ENCODE data around the gene AQP10. TPM values are rescaled to one million over a fixed set of nuclear protein-coding genes. Genes with fewer than 3 reads are reported as not detected.

Gene AQP10
- total and polyA plus RNA-seq, 2 of the 4 experiments (the other 2 are of a cell fraction), result not detected

GRCh38 chr1:154347961-154348360 is 27.1 kb downstream of the AQP10 start:
- H3K18ac ChIP-seq (ENCODE audit: low read depth, low read length), result no peak overlapping the region
- no peak for ATAC-seq (ENCODE audit: low read depth)
- H3K27me3 ChIP-seq (ENCODE audit: control insufficient read depth, insufficient read depth, low read length), result no peaks in the 10 kb centered on the region
- no peak overlapping the region for H3K4me2 ChIP-seq (ENCODE audit: low read depth, low read length)
- H4K8ac ChIP-seq (ENCODE audit: low read depth in 2 of 2, low read length in 2 of 2), result no peak overlapping the region
- no peak overlapping the region for H4K5ac ChIP-seq (ENCODE audit: low read depth, low read length)
- no peak overlapping the region for H2AK9ac ChIP-seq (replicated peaks; ENCODE audit: low read depth, low read length, poor library complexity)
- no TSS peak for BruUV-seq (replicated peaks)
- ChIA-PET CTCF (interaction anchor here (0.6 kb wide), 1 partner anchor 13 kb away, joined by 3 read pairs; no protein-coding TSS in a partner anchor), POLR2A (ENCODE audit: unreplicated experiment) (no interaction called here)
- dilution Hi-C loops (cut with HindIII; ENCODE audit: low sequenced_read_pairs, unreplicated experiment) (no loop called here), in situ Hi-C loops (cut with MboI; ENCODE audit: low sequenced_read_pairs) (no loop called here), intact Hi-C loops (cut with micrococcal nuclease) (no loop called here)
- no peak overlapping the region for H3K23ac ChIP-seq (ENCODE audit: low read depth, low read length)
- no peaks in the 10 kb centered on the region for H3K9me3 ChIP-seq (ENCODE audit: control insufficient read depth, insufficient read depth, low read length)
- 80% methylated on average over 1 of the region's 3 CpGs; no CpG with 5 or more reads in 1 of the 2 experiments for WGBS, 2 experiments (ENCODE audit: extremely low coverage in 2 of 2, insufficient read length in 1 of 2)
- H3K79me1 ChIP-seq (ENCODE audit: low read depth in 1 of 2, low read length in 2 of 2), result peaks cover 3 to 15% of the 10 kb centered on the region in 2 experiments; a peak in 1 of 4 replicates
- H3K4me1 ChIP-seq (ENCODE audit: control insufficient read depth, insufficient read depth, low read length), result peaks cover 5% of the 10 kb centered on the region; the same call in 1 of the 2 replicates
- no peak for DNase-seq
- H3K27ac ChIP-seq (ENCODE audit: insufficient read depth, low read length), result no peak overlapping the region
- H2BK15ac ChIP-seq (ENCODE audit: low read depth, low read length), result no peak overlapping the region
- H2BK20ac ChIP-seq (ENCODE audit: low read depth, low read length), result no peak overlapping the region
- no peak overlapping the region for H4K91ac ChIP-seq (ENCODE audit: insufficient read depth, low read depth, low read length)
- no peak overlapping the region for H3K56ac ChIP-seq (ENCODE audit: extremely low read depth, insufficient read depth, low read length)
- no peak overlapping the region for H3K9ac ChIP-seq (ENCODE audit: low read depth, low read length)
- no peak overlapping the region for H3K14ac ChIP-seq (replicated peaks; ENCODE audit: low read depth, low read length)
- H2BK5ac ChIP-seq (ENCODE audit: low read depth, low read length, poor library complexity, severe bottlenecking), result no peak overlapping the region
- H3K36me3 ChIP-seq (ENCODE audit: control insufficient read depth, insufficient read depth, low read length), result peaks cover 58% of the 10 kb centered on the region
- H3K9me1 ChIP-seq (ENCODE audit: insufficient read depth, low read length), result peaks cover 5% of the 10 kb centered on the region; the same call in 1 of the 2 replicates
- no peak overlapping the region for H2AK5ac ChIP-seq (ENCODE audit: low read depth, low read length)
- peaks cover 13% of the 10 kb centered on the region; the same call in 1 of the 2 replicates for H4K20me1 ChIP-seq (ENCODE audit: insufficient read depth, low read length)
- H2BK120ac ChIP-seq (ENCODE audit: low read depth, low read length), result no peak overlapping the region
- no peak overlapping the region for H2AFZ ChIP-seq (replicated peaks; ENCODE audit: low read length, poor library complexity)
- H3K4ac ChIP-seq (ENCODE audit: low read depth, low read length), result no peak overlapping the region
- H3K4me3 ChIP-seq (ENCODE audit: insufficient read depth, low read depth, low read length), result no peak overlapping the region
- TF ChIP-seq CTCF (conservative IDR thresholded peaks at IDR 0.05; ENCODE audit: low read depth, low read length) (no peak), MXI1 (IDR thresholded peaks at IDR 0.05; ENCODE audit: borderline replicate concordance, low read depth, low read length) (no peak), USF2 (IDR thresholded peaks at IDR 0.05; ENCODE audit: low read depth, low read length) (no peak), CHD1 (IDR thresholded peaks at IDR 0.05; ENCODE audit: low read depth, low read length) (no peak), RFX5 (IDR thresholded peaks at IDR 0.05; ENCODE audit: low read depth, low read length) (no peak), MAZ (IDR thresholded peaks at IDR 0.05; ENCODE audit: borderline replicate concordance, low read depth, low read length) (no peak), RAD21 (IDR thresholded peaks at IDR 0.05; ENCODE audit: low read length) (no peak)

Measured in IMR-90 (cell line).